Esophagus mucosa (tissue), 1 donor: ENCODE results near the gene ADGRD2. TPM values are rescaled to one million over a fixed set of nuclear protein-coding genes. Genes with fewer than 3 reads are reported as not detected.

Experiments
- ATAC-seq: fragments of 200-7000 bp; cut with Tn5 transposase; one replicate; pipeline ENCODE4 v1.9.1; 2020
- total RNA-seq: library from RNA; stranded (reverse); gene quantifications from one replicate; pipeline ENCODE4 v1.2.4, GENCODE V29; 2023
- donor health status: DM: yes; HTN: yes; CAD: no.

Gene ADGRD2
- total RNA-seq, 1 donor from 2014 or later: 0.08 TPM

DNA sequence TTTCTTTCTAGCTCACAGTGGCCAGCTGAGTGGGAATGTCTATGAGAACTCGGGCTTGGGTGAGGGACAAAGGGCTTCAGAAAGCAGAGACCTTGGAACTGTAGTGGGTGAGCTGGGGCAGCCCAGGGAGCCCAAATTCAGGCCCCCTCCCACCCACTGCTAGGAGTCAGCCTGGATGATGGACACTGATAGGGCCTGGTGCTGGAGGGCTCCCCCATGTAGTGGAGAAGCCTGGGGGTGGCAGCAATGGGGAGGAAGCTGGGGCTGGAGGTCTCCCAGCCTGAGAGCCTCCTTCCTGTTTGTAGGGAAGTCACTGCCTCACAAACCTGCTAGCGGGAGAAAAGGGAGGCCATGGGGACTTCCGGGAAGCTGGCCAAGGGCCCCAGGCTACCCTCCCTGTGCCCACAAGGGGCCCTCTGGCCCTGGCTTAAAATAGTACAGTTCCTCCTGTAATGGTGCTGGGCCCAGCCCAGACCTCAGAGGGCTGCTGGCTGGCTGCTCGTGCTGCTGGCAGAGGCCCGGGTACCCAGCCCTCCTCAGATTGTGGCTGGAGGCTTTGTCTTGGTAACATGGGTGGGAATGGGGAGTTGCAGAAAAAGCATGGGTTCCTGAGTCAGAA, 63.2 kb downstream of the ADGRD2 start:
- no peak for ATAC-seq

DNA sequence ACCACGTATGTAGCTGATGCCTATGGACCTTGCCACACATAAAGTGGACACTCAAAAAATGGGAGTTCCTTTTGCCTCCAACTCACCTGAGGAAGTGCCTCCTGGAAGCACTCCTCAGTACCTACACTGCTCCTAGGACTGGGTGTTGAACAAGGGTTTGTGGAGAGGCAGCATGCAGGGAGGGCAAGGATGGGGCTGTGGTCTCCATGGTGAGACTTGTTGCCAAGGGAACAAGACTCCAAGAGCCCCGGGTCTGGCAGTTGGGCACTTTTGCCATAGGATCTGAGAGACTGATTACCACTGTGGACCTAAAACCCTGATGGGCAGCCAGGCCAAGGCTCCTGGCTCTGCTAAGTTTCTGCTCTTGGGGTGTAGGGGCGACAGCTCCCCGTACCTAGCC, 63.9 kb downstream of the ADGRD2 start:
- no peak for ATAC-seq

GRCh38 chr9:124514874-124515273, 64.6 kb downstream of the ADGRD2 start:
- no peak for ATAC-seq

DNA sequence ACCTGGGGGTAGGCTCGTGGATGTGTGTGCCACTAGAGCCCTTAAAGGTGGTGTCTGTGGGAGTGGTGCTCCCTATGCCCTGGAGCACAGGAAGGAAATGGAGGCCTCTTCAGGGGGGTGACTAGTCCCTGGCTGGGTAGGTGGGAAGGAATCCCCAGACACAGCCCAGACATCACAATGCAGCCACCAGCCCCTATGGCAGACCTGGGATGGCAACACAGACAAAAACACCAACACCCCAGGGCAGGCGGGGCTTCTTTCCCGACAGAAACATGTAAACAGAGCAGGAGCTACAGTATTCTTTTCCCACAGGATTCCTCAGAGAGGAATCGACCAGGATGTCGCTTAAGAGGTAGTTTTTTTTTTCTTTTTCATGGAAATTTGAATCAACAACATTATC, 67.3 kb downstream of the ADGRD2 start:
- no peak for ATAC-seq

- ATAC-seq: no peak
These were observed 67.9 kb downstream of the ADGRD2 start for GRCh38 chr9:124518116-124518515.

DNA sequence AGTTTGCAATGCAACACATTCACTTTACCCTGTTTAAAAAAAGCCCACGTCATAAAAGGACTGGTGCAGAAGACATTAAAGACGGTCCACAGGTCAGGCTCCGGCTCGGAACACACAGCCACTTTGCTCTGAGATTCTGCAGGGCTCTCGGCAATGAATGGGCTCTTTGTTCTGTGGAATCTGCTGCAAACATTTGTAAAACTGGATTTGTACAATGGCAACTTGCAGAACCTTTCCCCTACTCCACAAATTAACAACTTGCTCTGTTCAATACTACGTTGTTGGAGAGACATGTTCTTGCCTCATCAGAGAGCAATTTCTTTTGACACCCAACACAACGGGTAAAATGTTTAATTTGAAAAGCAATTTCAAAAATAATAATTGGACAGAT, 70.0 kb downstream of the ADGRD2 start:
- no peak for ATAC-seq

DNA sequence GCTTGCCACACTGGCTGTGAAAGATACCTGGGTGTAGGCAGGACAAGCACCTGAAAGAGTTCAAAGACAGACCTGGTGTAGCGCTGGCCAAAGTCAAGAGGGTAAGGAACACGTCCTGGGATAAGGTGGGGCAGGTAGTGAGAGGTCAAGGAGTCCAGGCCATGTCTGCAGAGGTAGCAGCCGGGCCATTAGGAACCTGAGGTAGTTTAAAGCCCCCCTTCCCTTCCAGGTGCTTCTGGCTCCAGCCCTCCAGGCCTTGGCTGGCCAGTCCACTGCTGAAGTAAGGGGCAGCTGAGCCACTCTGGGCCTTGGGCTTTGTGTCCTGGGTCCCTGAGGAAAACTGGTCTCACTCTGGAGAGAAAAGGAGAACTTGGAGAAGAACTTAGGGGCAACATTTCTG, 70.9 kb downstream of the ADGRD2 start:
- no peak for ATAC-seq

- no peak for ATAC-seq
These were observed 72.2 kb downstream of the ADGRD2 start for GRCh38 chr9:124522121-124523098.

DNA sequence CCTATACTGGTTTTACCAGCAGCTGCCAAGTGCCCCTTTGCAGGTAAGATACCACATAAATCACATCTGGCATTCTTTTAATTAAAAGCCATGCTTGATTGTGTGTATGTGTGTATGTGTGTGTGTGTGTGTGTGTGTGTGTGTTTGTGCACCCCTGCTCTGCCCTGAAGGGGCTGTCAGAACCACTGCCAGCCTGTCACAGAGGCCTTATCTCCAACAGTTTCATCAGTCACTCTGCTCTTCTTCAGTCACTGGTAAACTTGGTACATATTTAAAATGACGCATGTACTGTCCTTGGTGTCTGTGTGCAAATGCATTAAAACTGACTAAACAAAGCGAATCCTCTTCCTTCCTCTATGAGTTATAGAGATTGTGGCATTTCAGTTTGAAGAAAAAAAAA, 75.9 kb downstream of the ADGRD2 start:
- no peak for ATAC-seq

DNA sequence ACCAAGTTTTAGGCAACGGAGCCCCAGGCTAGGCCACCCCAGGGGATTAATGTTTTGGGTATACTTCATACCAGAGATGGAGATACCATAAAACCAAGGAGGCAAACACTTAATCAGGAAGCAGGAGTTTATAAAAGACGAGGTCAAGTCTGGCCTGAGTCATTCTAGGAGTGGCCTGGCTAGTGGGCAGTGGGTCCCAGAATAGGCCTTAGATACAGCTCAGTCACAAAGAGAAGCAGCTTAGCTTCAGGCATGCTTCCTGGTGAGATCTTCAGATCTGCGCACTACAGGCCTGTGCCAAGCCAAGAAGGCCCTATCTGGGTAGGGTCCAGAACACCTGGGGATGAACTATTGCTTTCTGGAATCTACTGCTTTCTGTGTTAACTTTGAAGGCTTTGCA, 77.5 kb downstream of the ADGRD2 start:
- no peak for ATAC-seq

Other genes starting within 250 kb of the ADGRD2 start
- 11.0 TPM for gene NEK6, start 192.5 kb upstream of the ADGRD2 start, total RNA-seq
- gene PSMB7, start 35.0 kb upstream of the ADGRD2 start, total RNA-seq: 140 TPM
- not detected for gene NR5A1, start 56.9 kb downstream of the ADGRD2 start, total RNA-seq